Stimulated activated CD4-positive, alpha-beta T cell treated with anti-CD3 and anti-CD28 coated beads, Interleukin-15, amount 100 ng/mL, for 48 hours (primary cell): ENCODE measurements around the gene ZC3H4.

ENCODE experiments used
- DNase-seq, 2 donors: peaks; one replicate each; pipeline ENCODE4 v3.0.0-alpha.2; 2020; ENCODE audit warnings: low read depth in 2 of 2

Gene ZC3H4

GRCh38 chr19:47133021-47133471, 19.5 kb upstream of the ZC3H4 start:
- DNase-seq = no peak

GRCh38 chr19:47132194-47132852, 18.7 kb upstream of the ZC3H4 start:
- no peak for DNase-seq

GRCh38 chr19:47130589-47131227, 17.1 kb upstream of the ZC3H4 start, which contains the start of gene SAE1:
TSS of gene SAE1 (plus strand) at chr19:47130835. CDS start at chr19:47130931, 96 bp downstream.
- peak; percentile 88 to 94 for DNase-seq

GRCh38 chr19:47130120-47130588, 16.6 kb upstream of the ZC3H4 start:
- DNase-seq = no peak

GRCh38 chr19:47129579-47129978, 16.0 kb upstream of the ZC3H4 start:
- no peak for DNase-seq

DNA sequence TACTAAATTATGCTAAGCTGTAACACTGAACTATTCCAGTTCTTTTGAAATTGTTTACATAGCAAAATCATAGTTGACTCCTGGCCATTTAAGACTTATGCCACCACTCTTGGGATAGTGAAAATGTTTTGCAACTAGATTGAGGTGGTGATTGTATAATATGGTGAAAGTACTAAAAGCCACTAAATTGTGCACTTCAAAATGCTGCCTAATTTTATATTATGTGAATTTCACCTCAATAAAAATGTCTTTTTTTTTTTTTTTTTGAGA, 12.0 kb upstream of the ZC3H4 start:
- no peak for DNase-seq

GRCh38 chr19:47124937-47125668, 11.5 kb upstream of the ZC3H4 start:
- no peak for DNase-seq

DNA sequence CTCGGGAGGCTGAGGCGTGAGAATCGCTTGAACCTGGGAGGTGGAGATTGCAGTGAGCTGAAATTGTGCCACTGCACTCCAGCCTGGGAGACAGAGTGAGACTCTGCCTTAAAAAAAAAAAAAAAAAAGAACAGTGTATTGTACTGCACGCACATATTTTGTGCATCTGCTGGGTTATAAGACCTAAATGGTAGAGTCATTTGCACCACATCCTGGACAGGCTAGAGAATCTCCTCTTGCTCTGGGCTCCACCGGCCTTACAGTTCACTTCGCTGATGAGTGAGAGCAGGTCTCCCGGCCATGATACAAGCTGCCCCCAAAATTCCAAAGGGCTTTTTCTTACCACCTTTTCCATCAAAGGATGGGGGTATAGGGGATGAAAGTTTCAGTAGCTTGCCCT, 9.8 kb upstream of the ZC3H4 start:
- DNase-seq = no peak

DNA sequence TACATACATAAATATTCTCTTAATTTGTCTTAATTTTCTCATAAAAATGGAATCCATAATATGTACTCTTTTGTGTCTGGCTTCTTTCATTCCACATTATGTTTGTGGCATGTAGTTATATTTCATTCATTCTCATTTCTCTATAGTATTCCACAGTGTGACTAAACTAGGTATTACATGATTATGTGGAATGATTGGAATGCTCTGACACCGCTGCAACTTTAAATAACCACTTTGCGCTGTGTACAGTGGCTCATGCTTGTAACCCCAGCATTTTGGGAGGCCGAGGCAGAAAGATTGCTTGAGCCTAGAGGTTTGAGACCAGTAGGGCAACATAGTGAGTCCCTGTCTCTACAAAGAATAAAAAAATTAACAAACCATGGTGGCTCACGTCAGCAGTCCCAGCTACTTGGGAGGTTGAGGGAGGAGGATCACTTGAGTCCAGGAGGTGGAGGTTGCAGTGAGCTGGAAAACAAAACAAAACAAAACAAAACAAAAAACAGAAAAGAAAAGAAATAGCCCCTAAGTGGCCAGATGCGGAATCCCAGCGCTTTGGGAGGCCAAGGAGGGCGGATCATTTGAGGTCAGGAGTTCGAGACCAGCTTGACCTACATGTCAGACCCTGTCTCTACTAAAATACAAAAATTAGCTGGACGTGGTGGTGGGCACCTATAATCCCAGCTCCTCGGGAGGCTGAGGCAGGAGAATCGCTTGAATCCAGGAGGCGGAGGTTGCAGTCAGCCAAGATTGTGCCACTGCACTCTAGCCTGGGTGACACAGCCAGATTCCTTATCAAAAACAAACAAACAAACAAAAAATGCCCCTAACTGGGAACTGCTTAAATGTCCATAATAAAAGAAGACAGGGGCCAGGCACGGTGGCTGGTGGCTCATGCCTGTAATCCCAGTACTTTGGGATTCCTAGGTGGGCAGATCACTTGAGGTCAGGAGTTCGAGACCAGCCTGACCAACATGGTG, 9.1 kb upstream of the ZC3H4 start:
- DNase-seq = no peak

DNA sequence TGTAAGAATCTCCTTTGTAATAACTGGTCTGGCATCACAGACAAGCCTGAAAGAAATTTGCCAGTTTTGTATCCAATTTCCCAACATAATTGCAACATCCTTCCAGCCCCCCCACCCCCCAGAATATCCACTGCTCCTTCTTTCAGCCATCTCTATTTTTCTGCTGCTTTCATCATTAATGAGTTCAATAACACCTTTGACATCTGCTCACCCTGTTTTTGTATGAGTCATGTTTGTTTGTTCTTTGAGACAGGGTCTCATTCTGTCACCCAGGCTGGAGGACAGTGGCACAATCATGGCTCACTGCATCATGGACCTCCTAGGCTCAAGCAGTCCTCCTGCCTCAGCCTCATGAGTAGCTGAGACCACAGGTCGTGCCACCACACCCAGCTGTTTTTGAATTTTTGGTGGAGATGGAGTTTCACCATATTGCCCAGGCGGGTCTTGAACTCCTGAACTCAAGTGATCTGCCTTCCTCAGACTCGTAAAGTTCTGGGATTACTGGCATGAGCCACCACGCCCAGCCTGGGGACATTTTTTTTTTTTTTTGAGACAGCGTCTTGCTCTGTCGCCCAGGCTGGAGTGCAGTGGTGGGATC, 7.0 kb upstream of the ZC3H4 start:
- DNase-seq = no peak

DNA sequence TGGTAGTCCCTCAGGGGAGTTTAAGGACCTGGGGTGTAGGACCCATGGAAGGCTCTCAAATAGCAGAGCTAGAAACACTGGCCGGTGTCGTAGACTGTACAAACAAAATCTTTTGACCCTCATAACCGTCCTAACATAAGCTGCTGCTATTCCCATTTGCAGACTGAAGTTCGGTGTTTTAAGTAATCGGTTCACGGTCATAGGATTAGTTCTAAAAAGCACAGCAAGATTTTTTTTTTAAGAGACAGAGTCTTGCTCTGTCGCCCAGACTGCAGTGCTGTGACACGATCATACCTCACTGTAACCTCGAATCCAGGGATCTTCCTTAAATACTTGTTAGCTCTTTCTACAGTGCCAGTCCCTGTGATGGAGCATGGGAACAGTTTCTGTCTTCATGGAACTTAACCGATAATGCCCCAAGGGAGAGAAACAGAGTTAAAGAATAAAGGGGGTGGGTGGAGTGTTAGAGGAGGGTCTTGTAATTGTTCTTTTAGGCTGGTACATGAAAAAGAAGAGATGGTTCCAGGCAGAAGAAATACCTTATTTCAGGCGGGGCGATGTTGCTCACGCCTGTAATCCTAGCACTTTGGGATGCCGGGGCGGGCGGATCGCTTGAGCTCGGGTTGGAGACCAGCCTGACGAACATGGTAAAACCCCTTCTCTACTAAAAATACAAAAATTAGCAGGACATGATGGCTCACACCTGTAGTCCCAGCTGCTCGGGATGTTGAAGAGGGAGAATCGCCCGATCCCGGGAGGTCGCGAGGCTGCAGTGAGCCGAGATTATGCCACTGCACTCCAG, 475 bp upstream of the ZC3H4 start:
- no peak for DNase-seq

DNA sequence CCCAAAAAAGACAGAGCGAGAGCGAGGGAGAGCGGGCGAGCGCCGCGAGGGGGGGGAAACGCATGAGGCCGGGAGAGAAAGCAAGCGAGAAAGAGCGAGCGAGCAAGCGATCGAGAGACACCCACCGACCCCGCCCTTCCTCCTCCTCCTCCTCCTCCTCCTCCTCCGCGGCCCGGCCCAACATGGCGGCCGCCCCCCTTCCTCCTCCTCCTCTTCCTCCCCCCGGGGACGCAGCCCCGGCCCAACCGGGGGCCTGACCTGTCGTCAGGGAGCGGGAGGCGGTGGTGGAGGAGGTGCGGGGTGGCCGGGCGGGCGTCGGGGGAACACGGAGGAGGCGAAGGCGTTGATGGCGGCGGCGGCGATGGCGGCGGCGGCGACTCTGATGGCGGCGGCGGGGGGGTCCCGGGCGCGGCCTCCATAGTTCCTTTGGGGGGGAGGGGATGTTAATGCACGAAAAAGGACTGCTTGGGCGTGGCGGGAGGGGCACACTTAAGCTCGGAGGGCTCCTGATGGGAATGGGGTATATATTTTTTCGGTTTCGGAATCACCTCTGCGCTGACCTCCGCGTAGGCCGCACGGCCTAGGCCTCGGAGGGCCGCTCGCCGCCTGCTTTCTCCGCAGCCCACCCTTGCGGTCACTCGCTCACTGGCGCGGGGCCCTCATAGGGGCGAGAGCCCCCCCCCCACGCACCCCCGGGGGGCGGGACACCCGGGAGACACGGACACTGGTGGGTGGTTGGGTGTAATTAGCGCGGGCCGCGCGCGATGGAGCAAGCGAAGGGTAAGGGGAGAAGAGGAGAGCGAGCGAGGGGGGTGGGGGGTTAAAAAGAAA, 1.2 kb downstream of the ZC3H4 start:
- peak; percentile 78 to 80 for DNase-seq

DNA sequence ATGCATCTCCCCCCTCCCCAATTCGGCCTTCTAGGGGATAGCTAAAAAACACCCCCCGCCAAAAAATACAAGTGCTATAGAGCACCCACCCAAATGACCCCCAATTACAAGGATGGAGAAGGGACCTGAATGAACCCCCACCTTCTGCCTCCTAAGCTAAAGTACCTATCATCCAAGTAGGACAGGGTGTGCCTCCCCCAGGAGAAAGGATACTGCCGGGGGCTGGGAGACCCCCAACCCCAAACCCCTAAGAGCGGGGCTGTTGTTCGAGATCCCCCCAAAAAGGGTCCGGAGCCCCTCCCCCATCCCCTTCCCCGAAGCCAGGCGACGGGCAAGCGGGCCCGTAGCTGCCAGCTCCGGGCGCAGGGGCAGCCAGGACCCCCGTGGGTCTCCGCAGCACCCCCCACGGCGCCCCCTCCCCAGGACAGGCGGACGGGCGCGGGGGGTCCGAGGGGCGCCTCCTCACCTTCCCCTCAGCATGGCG, 1.9 kb downstream of the ZC3H4 start:
- no peak for DNase-seq

DNA sequence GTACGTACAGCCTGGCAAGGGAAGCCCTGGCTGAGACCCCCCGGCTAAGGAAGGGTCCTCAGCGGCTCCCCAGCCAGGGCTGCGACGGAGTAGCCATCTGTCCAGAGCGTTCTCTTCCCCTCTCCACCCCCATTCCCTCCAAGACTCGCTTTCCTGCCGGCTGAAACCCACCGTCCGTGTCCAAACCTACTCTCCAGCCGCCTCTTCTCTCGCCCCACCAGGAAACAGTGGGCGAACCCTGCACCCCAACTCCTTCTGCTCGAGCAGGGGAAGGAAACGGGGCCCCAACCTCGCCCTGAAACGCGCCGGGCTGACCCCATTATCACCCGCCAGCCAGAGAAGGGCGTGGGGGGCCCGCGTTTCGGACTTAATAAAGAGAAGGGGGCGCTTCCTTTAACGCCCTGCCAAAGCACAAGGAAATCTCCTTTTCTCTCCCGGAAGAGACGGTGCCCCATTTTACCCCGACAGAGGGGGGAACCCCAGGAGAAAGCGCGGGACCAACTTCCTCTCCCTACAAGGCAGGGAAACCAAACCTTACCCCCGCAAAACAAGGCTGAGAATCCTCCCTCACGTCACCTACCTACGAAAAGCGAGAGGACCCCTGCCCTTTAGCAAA, 2.5 kb downstream of the ZC3H4 start:
- peak; percentile 26 to 30 for DNase-seq

- DNase-seq = peak in 1 of 2 donors; percentile 45
These were observed 3.0 kb downstream of the ZC3H4 start for GRCh38 chr19:47110521-47111005.

- peak; percentile 64 to 68 for DNase-seq
These were observed 3.8 kb downstream of the ZC3H4 start for GRCh38 chr19:47109541-47110375.

GRCh38 chr19:47109177-47109540, 4.4 kb downstream of the ZC3H4 start:
- DNase-seq = no peak
